Tibial nerve (tissue), 4 donors: ENCODE data around the gene GRM8.

Experiments
- CTCF ChIP-seq, 5 experiments: fragments of 200-600 bp in 3 of 5; fragments of 450-650 bp in 2 of 5; sonication (generic) in 3 of 5; IDR thresholded peaks; one replicate each; pipeline ENCODE4 v1.5.1; 2016 to 2019; ENCODE audit warnings: antibody characterized with exemption in 5 of 5, mild to moderate bottlenecking in 3 of 5, moderate library complexity in 2 of 5
- EP300 ChIP-seq, 2 donors: sonication (generic); formaldehyde crosslinking; IDR thresholded peaks; one replicate each; pipeline ENCODE4 v1.6.1; 2017; ENCODE audit warnings: antibody characterized with exemption in 2 of 2, mild to moderate bottlenecking in 1 of 2

GRCh38 chr7:127093340-127093739, 159.4 kb downstream of the GRM8 start:
- TF ChIP-seq CTCF (IDR thresholded peaks at IDR 0.05) = no peak
- TF ChIP-seq EP300 (IDR thresholded peaks at IDR 0.05) = no peak
